HepG2 (cell line): ENCODE results near the gene CA7. TPM values are rescaled to one million over a fixed set of nuclear protein-coding genes. Genes with fewer than 3 reads are reported as not detected.

Experiments
- AFF4 ChIP-seq: sonication (generic); formaldehyde crosslinking; IDR thresholded peaks from 2 replicates; pipeline ENCODE4 v1.4.0; 2020; ENCODE audit warnings: missing genetic modification reagents
- DRAP1 ChIP-seq: IDR thresholded peaks from 2 replicates; pipeline ENCODE4 v1.6.1; 2016; ENCODE audit warnings: missing genetic modification reagents, missing compliant biosample characterization
- EED ChIP-seq: sonication (generic); formaldehyde crosslinking; IDR thresholded peaks from 2 replicates; pipeline ENCODE4 v1.5.0; 2020; ENCODE audit warnings: mild to moderate bottlenecking, missing genetic modification reagents
- MAFK ChIP-seq, 2 experiments: IDR thresholded peaks in 1 of 2; conservative IDR thresholded peaks in 1 of 2; 2 replicates each; pipeline ENCODE4 v1.6.1; 2011; ENCODE audit warnings: improper control_type of control experiment in 2 of 2, low read length in 2 of 2
- NCOA5 ChIP-seq: sonication (generic); formaldehyde crosslinking; IDR thresholded peaks from 2 replicates; pipeline ENCODE4 v1.4.0; 2020; ENCODE audit warnings: missing genetic modification reagents
- NR2F2 ChIP-seq: IDR thresholded peaks from 2 replicates; pipeline ENCODE4 v1.6.1; 2012; ENCODE audit warnings: low read depth, inconsistent platforms, borderline replicate concordance
- TBP ChIP-seq: sonication (generic); formaldehyde crosslinking; IDR thresholded peaks from 2 replicates; pipeline ENCODE4 v1.5.0; 2020; ENCODE audit warnings: missing genetic modification reagents
- ZNF331 ChIP-seq: sonication (generic); formaldehyde crosslinking; IDR thresholded peaks from 2 replicates; pipeline ENCODE4 v1.4.0; 2020; ENCODE audit warnings: missing genetic modification reagents
- ZNF431 ChIP-seq: sonication (generic); formaldehyde crosslinking; IDR thresholded peaks from 2 replicates; pipeline ENCODE4 v1.9.0; 2022; ENCODE audit warnings: missing genetic modification reagents, low read depth, mild to moderate bottlenecking, borderline replicate concordance
- ZNF44 ChIP-seq: sonication (generic); formaldehyde crosslinking; IDR thresholded peaks from 2 replicates; pipeline ENCODE4 v1.5.1; 2020; ENCODE audit warnings: mild to moderate bottlenecking, missing genetic modification reagents
- ZNF678 ChIP-seq: sonication (generic); formaldehyde crosslinking; IDR thresholded peaks from 2 replicates; pipeline ENCODE4 v1.4.0; 2020; ENCODE audit warnings: mild to moderate bottlenecking, missing genetic modification reagents
- ZNF776 ChIP-seq: sonication (generic); formaldehyde crosslinking; IDR thresholded peaks from 2 replicates; pipeline ENCODE4 v1.4.0; 2020; ENCODE audit warnings: mild to moderate bottlenecking, missing genetic modification reagents
- polyA plus RNA-seq, 8 experiments: library from polyadenylated mRNA; depleted of rRNA in 3 of 8; stranded (reverse) in 7 of 8; unstranded in 1 of 8; fragments of >200 nt; fragmentation: Illumina TruSeq in 4 of 8; extraction: Trizol in 4 of 8; gene quantifications; 2 replicates each; pipeline versions ENCODE4 v1.2.1 to v1.2.3, GENCODE V29; 2011 to 2016; ENCODE audit warnings: low read depth in 4 of 8, missing spikeins in 1 of 8, mixed read lengths in 1 of 8; ENCODE audit not compliant: insufficient read depth in 1 of 8
- total RNA-seq, 5 experiments: library from RNA; depleted of rRNA; stranded (reverse); fragments of >200 nt; fragmentation: Illumina TruSeq; extraction: Trizol; gene quantifications; 2 replicates each; pipeline ENCODE4 v1.2.3, GENCODE V29; 2016; ENCODE audit warnings: low read depth in 1 of 5
- TF ChIP-seq, protein P1 (sequence below): fragments of 450-650 bp; IDR thresholded peaks from 2 replicates; pipeline ENCODE4 v1.6.1; 2016
- TF ChIP-seq, protein P2 (sequence below): sonication (generic); formaldehyde crosslinking; IDR thresholded peaks from 2 replicates; pipeline ENCODE4 v1.4.0; 2020; ENCODE audit warnings: missing genetic modification reagents, borderline replicate concordance
- TF ChIP-seq, protein P3 (sequence below): sonication (generic); formaldehyde crosslinking; IDR thresholded peaks from 2 replicates; pipeline ENCODE4 v1.5.0; 2020; ENCODE audit warnings: missing genetic modification reagents

CA7 gene
- total and polyA plus RNA-seq, 2 of the 13 experiments (the other 11 are each of a cell fraction or from before 2014, with no cell fraction given) = not detected

DNA sequence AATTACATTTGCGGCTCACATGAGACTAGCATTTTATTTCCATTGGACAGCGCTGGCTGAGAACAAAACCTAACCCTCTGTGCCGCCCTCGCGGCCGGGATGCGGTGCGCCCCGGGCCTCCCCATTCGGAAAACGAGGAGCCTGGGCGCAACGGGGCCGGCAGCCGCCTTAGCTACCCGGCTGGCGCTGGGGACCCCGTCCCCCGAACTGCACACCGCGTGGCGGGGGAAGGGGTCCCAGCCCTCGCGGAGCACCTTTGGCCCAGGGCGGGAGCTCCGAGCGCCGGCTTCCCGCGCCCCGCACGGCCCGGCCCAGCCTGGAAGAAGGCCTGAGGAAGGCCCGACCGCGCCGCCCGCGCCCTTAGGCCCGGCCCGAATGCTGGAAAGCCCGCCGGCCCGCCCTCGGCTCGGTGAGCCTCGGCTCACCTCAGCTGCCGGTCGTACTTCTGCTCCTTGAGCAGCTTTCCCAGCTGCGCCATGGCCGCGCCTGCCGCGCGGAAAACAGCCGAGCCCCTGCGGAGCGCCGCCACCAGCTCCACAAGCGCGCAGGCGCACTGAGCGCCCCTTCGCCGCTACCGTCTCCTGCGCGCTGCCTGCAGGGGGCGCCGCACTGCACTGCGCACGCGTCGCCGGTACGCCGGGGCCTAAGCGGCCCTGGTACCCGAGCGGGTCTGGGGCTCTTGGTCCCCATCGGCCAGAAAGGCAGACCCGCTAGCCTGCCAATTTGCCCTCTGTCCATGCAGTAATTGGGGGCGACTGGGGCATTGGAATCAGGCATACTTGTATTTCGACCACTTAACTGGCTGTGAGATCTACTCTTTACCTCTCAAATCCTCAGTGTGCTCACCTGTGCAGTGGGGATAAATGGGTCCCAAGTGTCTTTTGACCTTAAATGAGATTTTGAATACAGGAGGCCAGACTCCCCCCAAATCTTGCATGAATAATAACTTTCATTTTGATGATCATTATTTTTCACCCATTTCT, 13.5 kb upstream of the CA7 start, which contains the start of gene NAE1 (continued):
- no peak for TF ChIP-seq MAFK (conservative IDR thresholded peaks at IDR 0.05 in 1 of 2, IDR thresholded peaks at IDR 0.05 in 1 of 2; ENCODE audit: low read length in 2 of 2)
- 0 out of 2 replicates have a peak, but pooled peaks have one; percentile 22 for TF ChIP-seq ZNF431 (CRISPR knock-in tag)
- peak; percentile 82 for TF ChIP-seq DRAP1
- TF ChIP-seq NCOA5 (CRISPR knock-in tag) = 0 out of 2 replicates have a peak, but pooled peaks have one; percentile 67
- no peak for TF ChIP-seq ZNF44 (CRISPR knock-in tag)
- peak; percentile 95 for TF ChIP-seq TBP (CRISPR knock-in tag)
- TF ChIP-seq, protein P1, sequence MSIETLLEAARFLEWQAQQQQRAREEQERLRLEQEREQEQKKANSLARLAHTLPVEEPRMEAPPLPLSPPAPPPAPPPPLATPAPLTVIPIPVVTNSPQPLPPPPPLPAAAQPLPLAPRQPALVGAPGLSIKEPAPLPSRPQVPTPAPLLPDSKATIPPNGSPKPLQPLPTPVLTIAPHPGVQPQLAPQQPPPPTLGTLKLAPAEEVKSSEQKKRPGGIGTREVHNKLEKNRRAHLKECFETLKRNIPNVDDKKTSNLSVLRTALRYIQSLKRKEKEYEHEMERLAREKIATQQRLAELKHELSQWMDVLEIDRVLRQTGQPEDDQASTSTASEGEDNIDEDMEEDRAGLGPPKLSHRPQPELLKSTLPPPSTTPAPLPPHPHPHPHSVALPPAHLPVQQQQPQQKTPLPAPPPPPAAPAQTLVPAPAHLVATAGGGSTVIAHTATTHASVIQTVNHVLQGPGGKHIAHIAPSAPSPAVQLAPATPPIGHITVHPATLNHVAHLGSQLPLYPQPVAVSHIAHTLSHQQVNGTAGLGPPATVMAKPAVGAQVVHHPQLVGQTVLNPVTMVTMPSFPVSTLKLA = no peak
- TF ChIP-seq NR2F2 = no peak
- TF ChIP-seq EED = peak; percentile 98
- peak; percentile 100 for TF ChIP-seq ZNF776 (CRISPR knock-in tag)
- TF ChIP-seq, protein P2, sequence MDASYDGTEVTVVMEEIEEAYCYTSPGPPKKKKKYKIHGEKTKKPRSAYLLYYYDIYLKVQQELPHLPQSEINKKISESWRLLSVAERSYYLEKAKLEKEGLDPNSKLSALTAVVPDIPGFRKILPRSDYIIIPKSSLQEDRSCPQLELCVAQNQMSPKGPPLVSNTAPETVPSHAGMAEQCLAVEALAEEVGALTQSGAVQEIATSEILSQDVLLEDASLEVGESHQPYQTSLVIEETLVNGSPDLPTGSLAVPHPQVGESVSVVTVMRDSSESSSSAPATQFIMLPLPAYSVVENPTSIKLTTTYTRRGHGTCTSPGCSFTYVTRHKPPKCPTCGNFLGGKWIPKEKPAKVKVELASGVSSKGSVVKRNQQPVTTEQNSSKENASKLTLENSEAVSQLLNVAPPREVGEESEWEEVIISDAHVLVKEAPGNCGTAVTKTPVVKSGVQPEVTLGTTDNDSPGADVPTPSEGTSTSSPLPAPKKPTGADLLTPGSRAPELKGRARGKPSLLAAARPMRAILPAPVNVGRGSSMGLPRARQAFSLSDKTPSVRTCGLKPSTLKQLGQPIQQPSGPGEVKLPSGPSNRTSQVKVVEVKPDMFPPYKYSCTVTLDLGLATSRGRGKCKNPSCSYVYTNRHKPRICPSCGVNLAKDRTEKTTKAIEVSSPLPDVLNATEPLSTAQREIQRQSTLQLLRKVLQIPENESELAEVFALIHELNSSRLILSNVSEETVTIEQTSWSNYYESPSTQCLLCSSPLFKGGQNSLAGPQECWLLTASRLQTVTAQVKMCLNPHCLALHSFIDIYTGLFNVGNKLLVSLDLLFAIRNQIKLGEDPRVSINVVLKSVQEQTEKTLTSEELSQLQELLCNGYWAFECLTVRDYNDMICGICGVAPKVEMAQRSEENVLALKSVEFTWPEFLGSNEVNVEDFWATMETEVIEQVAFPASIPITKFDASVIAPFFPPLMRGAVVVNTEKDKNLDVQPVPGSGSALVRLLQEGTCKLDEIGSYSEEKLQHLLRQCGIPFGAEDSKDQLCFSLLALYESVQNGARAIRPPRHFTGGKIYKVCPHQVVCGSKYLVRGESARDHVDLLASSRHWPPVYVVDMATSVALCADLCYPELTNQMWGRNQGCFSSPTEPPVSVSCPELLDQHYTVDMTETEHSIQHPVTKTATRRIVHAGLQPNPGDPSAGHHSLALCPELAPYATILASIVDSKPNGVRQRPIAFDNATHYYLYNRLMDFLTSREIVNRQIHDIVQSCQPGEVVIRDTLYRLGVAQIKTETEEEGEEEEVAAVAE (CRISPR knock-in tag) = no peak
- peak; percentile 42; the same call in 1 of the 2 replicates for TF ChIP-seq ZNF331 (CRISPR knock-in tag)
- TF ChIP-seq ZNF678 (CRISPR knock-in tag) = no peak; the same call in 1 of the 2 replicates
- TF ChIP-seq AFF4 (CRISPR knock-in tag) = no peak
- TF ChIP-seq, protein P3, sequence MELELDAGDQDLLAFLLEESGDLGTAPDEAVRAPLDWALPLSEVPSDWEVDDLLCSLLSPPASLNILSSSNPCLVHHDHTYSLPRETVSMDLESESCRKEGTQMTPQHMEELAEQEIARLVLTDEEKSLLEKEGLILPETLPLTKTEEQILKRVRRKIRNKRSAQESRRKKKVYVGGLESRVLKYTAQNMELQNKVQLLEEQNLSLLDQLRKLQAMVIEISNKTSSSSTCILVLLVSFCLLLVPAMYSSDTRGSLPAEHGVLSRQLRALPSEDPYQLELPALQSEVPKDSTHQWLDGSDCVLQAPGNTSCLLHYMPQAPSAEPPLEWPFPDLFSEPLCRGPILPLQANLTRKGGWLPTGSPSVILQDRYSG (CRISPR knock-in tag) = peak; percentile 98
- TF ChIP-seq, all 625 proteins: peak for 375
